ENCODE data around the gene TMEM135.

GRCh38 chr11:86993031-86993430, 44.7 kb upstream of the TMEM135 start:
- TF ChIP-seq CTCF (IDR thresholded peaks at IDR 0.05) (no peak), POLR2A (IDR thresholded peaks at IDR 0.05) (no peak)
